Fibroblast of skin of abdomen (primary cell): Measurements from ENCODE around the gene TOR4A. TPM values are rescaled to one million over a fixed set of nuclear protein-coding genes. Genes with fewer than 3 reads are reported as not detected.

Source experiments
- DNase-seq: peaks from one replicate; pipeline ENCODE4 v3.0.0-alpha.2; 2013
- polyA plus RNA-seq, 2 experiments: library from polyadenylated mRNA; unstranded; fragments of 120-200 nt; gene quantifications; one replicate each; pipeline ENCODE4 v1.2.1, GENCODE V29; 2013; ENCODE audit not compliant: insufficient read length in 2 of 2

The TOR4A gene
- polyA plus RNA-seq (2013, experiment 1 of 2; ENCODE audit: insufficient read length), result 4.1 TPM
- polyA plus RNA-seq (2013, experiment 2 of 2; ENCODE audit: insufficient read length), result 4.5 TPM

GRCh38 chr9:137277329-137278041, at the start of gene TOR4A:
TSS of gene TOR4A (plus strand) at chr9:137277726. CDS start at chr9:137278690, 964 bp downstream.
- peak; percentile 60 for DNase-seq

GRCh38 chr9:137227853-137228505, 49.5 kb upstream of the TOR4A start:
- DNase-seq, result no peak

GRCh38 chr9:137228506-137228967, 49.0 kb upstream of the TOR4A start:
- no peak for DNase-seq

- DNase-seq, result no peak
These were observed 48.3 kb upstream of the TOR4A start for GRCh38 chr9:137228968-137229896.

- no peak for DNase-seq
These were observed 47.4 kb upstream of the TOR4A start for GRCh38 chr9:137229903-137230704.

GRCh38 chr9:137230705-137231371, 46.7 kb upstream of the TOR4A start, which contains the start of gene SLC34A3:
TSS of gene SLC34A3 (plus strand) at chr9:137230901. CDS start at chr9:137231703, 802 bp downstream.
- no peak for DNase-seq

GRCh38 chr9:137231372-137232039, 46.0 kb upstream of the TOR4A start:
- no peak for DNase-seq

- DNase-seq, result no peak
These were observed 45.4 kb upstream of the TOR4A start for GRCh38 chr9:137232101-137232500.

GRCh38 chr9:137232510-137232909, 45.0 kb upstream of the TOR4A start:
- DNase-seq, result no peak

GRCh38 chr9:137233143-137233980, 44.2 kb upstream of the TOR4A start:
- no peak for DNase-seq

GRCh38 chr9:137234055-137234697, 43.4 kb upstream of the TOR4A start:
- no peak for DNase-seq

- DNase-seq, result no peak
These were observed 42.6 kb upstream of the TOR4A start for GRCh38 chr9:137234758-137235423.

GRCh38 chr9:137235424-137236237, 41.9 kb upstream of the TOR4A start:
- no peak for DNase-seq

- peak; percentile 72 for DNase-seq
These were observed 41.1 kb upstream of the TOR4A start for GRCh38 chr9:137236238-137236935.

GRCh38 chr9:137236936-137237421, 40.5 kb upstream of the TOR4A start:
- no peak for DNase-seq
